ENCODE measurements around the gene GSKIP.

Gene GSKIP

GRCh38 chr14:96422992-96423391, 59.7 kb downstream of the GSKIP start:
- DNase-seq, result no peak

GRCh38 chr14:96423446-96424108, 60.3 kb downstream of the GSKIP start:
- no peak for DNase-seq

DNA sequence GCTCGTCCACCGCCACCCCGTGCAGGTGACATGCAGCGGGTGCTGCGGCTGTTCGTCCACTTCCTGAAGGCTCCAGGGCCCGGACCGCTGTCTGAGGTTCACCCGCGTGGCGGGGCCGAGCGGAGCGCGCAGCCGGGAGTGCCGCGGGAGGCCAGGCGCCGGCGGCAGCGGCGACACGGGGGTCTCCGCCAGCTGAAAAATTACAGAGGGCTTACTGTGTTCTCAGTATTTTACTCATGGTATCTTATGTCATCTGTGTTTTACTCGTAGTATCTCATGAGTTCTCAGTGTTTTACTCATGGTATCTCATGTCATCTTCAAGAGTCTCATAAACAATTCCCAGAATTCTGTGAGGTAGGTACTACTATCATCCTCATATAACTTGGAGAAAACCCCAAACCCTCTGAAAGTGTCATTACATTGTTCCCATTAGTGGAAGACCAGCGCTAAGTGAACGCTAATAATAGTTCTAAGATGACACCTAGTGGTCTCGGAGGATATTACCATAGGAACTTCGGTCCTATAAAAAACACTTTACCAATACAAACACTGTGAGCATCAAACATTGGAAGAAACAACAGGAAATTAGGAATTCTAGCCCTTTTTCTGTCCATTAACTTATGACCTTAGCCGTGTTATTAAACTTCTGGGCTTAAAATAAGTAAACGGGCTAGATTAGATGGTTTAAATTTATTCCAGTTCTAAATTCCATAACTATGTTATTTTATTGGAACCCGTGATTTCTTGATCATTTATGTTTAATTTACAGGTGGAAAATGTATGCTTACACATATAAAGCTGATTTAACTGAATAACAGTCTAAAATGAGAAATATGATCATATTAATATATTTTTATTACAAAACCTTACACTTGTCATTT, 61.0 kb downstream of the GSKIP start:
- DNase-seq, result peak in 5 of 6 experiments; percentile 1 to 69 (median 17)

DNA sequence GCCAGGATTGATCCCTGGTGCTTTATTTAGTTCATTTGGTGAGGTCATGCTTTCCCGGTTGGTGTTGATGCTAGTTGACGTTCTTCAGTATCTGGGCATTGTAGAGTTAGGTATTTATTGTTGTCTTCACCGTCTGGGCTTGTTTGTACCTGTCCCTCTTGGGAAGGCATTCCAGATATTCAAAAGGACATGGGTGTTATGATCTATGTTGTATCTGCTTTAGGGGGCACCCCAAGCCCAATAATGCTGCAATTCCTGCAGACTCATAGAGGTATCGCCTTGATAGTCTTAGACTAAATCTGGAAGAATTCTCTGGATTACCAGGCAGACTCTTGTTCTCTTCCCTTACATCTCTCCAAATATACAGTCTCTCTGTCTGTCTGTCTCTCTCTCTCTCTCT, 70.7 kb downstream of the GSKIP start:
- no peak for DNase-seq

Data from stimulated activated naive CD4-positive, alpha-beta T cell (primary cell).